ENCODE data around the gene AUTS2.

The AUTS2 gene

DNA sequence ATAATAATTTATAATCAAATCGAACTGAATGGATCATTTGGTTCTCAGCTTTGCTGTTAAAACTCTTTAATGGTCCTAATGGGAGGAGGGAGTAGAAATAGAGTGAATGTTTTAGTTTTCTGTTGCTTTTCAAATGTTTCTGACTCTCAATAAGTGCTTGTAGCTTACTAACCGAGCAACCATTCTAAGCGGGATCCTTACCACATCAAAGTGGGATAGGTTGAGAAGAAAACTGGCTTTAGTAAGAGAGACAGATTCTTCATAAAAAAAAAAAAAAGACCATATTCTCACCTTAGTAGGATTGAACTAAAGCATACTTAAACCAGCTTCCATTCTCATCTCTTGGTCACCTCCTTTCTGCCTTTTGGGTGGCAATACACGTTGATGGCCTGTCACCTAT, 584.2 kb downstream of the AUTS2 start:
- CTCF ChIA-PET: interaction anchor here (0.7 kb wide), 1 partner anchor 829 kb away, joined by 4 read pairs; no protein-coding TSS in a partner anchor
- TF ChIP-seq TARDBP (IDR thresholded peaks at IDR 0.05): no peak
- no peak for TF ChIP-seq FOXA1 (IDR thresholded peaks at IDR 0.05)
- TF ChIP-seq ELF4 (IDR thresholded peaks at IDR 0.05): no peak
- no peak for TF ChIP-seq FOXM1 (IDR thresholded peaks at IDR 0.05; ENCODE audit: borderline replicate concordance)
- TF ChIP-seq FOXK2 (IDR thresholded peaks at IDR 0.05): no peak
- TF ChIP-seq CTBP1 (IDR thresholded peaks at IDR 0.05; ENCODE audit: borderline replicate concordance): no peak
- TF ChIP-seq ARNT (IDR thresholded peaks at IDR 0.05): no peak
- TF ChIP-seq BHLHE40 (IDR thresholded peaks at IDR 0.05; ENCODE audit: borderline replicate concordance): no peak
- POLR2A ChIA-PET: no interaction called here
- no peak for DNase-seq (ENCODE audit: extremely low spot score)

DNA sequence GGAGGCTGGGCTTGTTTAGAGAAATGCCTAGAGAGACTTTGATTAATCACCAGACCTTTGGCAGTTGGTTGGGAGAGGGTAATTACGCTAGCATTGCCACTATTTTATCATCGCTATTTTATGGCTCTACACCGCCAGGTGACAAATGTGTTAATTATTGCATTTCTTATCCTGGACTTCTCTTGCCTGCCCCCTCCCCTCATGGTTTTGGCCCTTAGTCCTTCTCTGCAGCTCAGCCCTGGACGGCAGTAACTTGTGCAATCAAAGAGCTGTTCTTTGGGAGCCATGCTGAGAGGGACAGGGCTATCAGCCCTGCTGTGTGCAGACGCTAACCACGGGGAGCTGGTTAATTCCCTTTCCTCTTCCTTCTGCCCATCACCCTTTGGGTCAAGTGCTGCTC, 585.0 kb downstream of the AUTS2 start:
- TF ChIP-seq L3MBTL2 (conservative IDR thresholded peaks at IDR 0.05): 0 out of 2 replicates have a peak, but pooled peaks have one; percentile 9
- TF ChIP-seq NFRKB (IDR thresholded peaks at IDR 0.05): no peak
- TF ChIP-seq, protein P1, sequence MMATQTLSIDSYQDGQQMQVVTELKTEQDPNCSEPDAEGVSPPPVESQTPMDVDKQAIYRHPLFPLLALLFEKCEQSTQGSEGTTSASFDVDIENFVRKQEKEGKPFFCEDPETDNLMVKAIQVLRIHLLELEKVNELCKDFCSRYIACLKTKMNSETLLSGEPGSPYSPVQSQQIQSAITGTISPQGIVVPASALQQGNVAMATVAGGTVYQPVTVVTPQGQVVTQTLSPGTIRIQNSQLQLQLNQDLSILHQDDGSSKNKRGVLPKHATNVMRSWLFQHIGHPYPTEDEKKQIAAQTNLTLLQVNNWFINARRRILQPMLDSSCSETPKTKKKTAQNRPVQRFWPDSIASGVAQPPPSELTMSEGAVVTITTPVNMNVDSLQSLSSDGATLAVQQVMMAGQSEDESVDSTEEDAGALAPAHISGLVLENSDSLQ (IDR thresholded peaks at IDR 0.05): peak; percentile 93
- ChIA-PET POLR2A (no interaction called here), CTCF (no interaction called here)
- peak; percentile 48 for DNase-seq (ENCODE audit: extremely low spot score)

DNA sequence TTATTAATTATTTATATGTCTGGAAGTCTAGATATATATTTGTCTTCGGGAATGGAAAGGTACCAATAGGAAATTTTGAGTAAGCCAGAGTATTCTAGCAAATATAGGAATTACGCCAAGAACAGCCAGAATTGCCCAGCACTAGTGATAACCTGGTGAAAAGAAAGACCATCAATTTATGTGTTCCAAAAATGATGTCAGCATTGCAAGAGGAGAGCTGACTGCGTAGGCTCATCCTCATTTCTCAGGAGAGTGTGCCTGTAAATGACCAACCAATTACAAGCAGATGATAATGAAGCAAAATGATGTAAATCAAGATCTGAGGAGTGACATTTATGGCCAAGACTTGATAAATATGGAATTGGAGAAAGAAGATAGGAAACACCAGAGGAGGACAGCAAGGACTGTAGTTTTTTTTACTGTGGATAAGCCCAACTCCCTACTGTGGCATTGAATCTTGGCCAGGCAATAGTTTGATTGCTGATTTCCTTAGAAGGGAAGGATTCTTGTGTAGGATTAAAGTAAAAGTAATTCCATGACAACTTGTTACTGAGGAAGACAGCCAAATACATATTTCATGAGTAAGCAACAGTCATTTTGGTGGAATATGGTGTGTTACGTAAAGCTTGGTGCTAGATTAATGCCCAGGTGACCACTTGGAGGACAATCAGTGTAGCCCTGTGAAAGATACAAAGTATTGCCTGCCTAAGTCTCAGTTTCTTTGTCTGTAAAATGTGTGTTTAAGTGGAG, 590.8 kb downstream of the AUTS2 start:
- TF ChIP-seq ELF4 (IDR thresholded peaks at IDR 0.05) (no peak), SP1 (IDR thresholded peaks at IDR 0.05) (no peak), BHLHE40 (IDR thresholded peaks at IDR 0.05; ENCODE audit: borderline replicate concordance) (no peak), CTBP1 (IDR thresholded peaks at IDR 0.05; ENCODE audit: borderline replicate concordance) (no peak), ZNF384 (IDR thresholded peaks at IDR 0.05) (no peak), FOXK2 (IDR thresholded peaks at IDR 0.05) (no peak), FOXA1 (IDR thresholded peaks at IDR 0.05) (no peak), NFRKB (IDR thresholded peaks at IDR 0.05) (no peak), HDGF (IDR thresholded peaks at IDR 0.05; ENCODE audit: borderline replicate concordance) (no peak), L3MBTL2 (conservative IDR thresholded peaks at IDR 0.05) (no peak), LEF1 (IDR thresholded peaks at IDR 0.05; ENCODE audit: borderline replicate concordance) (no peak), FOXM1 (IDR thresholded peaks at IDR 0.05; ENCODE audit: borderline replicate concordance) (no peak)
- TF ChIP-seq, protein P1 (IDR thresholded peaks at IDR 0.05): no peak
- ChIA-PET CTCF (no interaction called here), POLR2A (no interaction called here)
- no peak for DNase-seq (ENCODE audit: extremely low spot score)

DNA sequence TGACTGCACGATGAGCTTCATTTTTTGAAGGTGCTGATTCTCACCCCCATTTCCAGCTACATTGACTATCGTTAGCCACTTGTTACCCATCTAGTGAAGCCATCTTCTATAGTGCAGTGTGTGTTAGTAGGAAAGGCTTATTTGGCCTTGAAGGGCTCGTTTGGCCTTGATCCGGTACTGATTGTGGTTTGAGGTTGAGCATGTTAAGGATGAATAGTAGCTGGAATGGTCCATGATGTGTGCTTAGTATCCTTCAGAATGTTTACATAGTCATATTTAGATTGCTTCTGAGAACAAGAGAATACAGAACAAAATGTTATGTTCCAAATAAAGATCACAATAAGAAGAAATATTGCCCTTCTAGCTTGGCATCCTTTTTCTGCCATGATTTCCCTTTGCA, 591.5 kb downstream of the AUTS2 start:
- no peak for TF ChIP-seq BHLHE40 (IDR thresholded peaks at IDR 0.05; ENCODE audit: borderline replicate concordance)
- no peak for TF ChIP-seq ELF4 (IDR thresholded peaks at IDR 0.05)
- TF ChIP-seq NFRKB (IDR thresholded peaks at IDR 0.05): no peak
- no peak for TF ChIP-seq TARDBP (IDR thresholded peaks at IDR 0.05)
- ChIA-PET POLR2A (no interaction called here), CTCF (no interaction called here)
- DNase-seq (ENCODE audit: extremely low spot score): no peak

DNA sequence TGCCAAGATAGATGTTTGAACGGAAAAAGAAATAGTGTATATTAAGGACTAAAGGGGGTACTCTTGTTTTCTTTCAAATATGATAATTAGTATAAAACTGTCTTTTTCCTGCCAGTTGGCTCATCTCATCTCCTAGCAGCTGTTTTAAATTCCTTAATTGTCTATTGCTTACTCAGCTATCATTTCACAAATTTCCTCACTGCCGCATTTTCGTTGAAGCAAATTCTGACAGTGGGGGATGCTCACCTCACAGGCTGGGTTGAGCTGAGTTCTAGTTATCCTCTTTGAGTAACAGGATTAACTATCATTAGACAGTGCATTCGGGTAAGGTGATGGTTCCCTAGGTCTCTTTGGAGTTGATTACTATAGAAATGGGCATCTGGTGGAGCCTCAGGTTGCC, 592.0 kb downstream of the AUTS2 start:
- TF ChIP-seq BHLHE40 (IDR thresholded peaks at IDR 0.05; ENCODE audit: borderline replicate concordance) (no peak), SUZ12 (IDR thresholded peaks at IDR 0.05) (no peak), CTBP1 (IDR thresholded peaks at IDR 0.05; ENCODE audit: borderline replicate concordance) (no peak), HDGF (IDR thresholded peaks at IDR 0.05; ENCODE audit: borderline replicate concordance) (no peak), FOXK2 (IDR thresholded peaks at IDR 0.05) (no peak), ELF4 (IDR thresholded peaks at IDR 0.05) (no peak), LEF1 (IDR thresholded peaks at IDR 0.05; ENCODE audit: borderline replicate concordance) (no peak), TARDBP (IDR thresholded peaks at IDR 0.05) (no peak), L3MBTL2 (conservative IDR thresholded peaks at IDR 0.05) (no peak), ZNF384 (IDR thresholded peaks at IDR 0.05) (no peak), FOXA1 (IDR thresholded peaks at IDR 0.05) (no peak), FOXM1 (IDR thresholded peaks at IDR 0.05; ENCODE audit: borderline replicate concordance) (no peak), SP1 (IDR thresholded peaks at IDR 0.05) (no peak), NFRKB (IDR thresholded peaks at IDR 0.05) (no peak), ARNT (IDR thresholded peaks at IDR 0.05) (no peak)
- TF ChIP-seq, protein P1 (IDR thresholded peaks at IDR 0.05): no peak
- CTCF ChIA-PET: no interaction called here
- no peak for DNase-seq (ENCODE audit: extremely low spot score)
- POLR2A ChIA-PET: no interaction called here

DNA sequence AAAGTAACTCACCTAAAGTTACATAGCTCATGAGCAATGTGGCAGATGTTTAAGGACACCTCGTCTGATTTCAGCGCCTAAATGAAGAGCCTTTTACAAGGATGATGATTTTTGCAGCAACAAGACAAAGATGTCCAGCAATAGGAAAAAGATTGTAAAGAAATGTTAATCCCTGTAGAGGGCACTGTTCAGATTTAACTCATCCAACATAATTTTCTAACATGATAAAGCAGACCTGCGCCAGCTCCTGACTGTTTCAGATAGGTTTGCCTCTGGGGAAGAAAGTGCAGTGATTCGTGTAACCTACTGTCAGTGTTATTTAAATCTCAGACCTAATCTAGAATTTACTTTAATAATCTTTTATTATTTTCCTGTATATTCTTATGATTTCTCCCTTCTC, 595.2 kb downstream of the AUTS2 start:
- TF ChIP-seq ELF4 (IDR thresholded peaks at IDR 0.05) (no peak), TARDBP (IDR thresholded peaks at IDR 0.05) (no peak)
- ChIA-PET POLR2A (no interaction called here), CTCF (interaction anchor here (0.5 to 1.0 kb wide), 2 partner anchors 209 to 505 kb away, joined by 3 to 4 read pairs; no protein-coding TSS in a partner anchor)
- peak; percentile 18 for DNase-seq (ENCODE audit: extremely low spot score)
